ENCODE results near the gene ZNF343. TPM values are rescaled to one million over a fixed set of nuclear protein-coding genes. Genes with fewer than 3 reads are reported as not detected.

ZNF343 gene
- total and polyA plus RNA-seq, 2 of the 8 experiments (the other 6 are each of a cell fraction or from before 2014, with no cell fraction given), result 1.8 to 5.0 TPM

- Histone ChIP-seq H3K4me3 (ENCODE audit: extremely low read depth in 1 of 4, insufficient read depth in 2 of 4, low read depth in 3 of 4, low read length in 4 of 4) (peak overlapping the region; percentile 58 to 82 (median 74)), H3K9ac (replicated peaks in 1 of 4; ENCODE audit: extremely low read depth in 1 of 4, low read depth in 3 of 4, low read length in 3 of 4) (peak overlapping the region; percentile 39 to 62 (median 42); a peak in 6 of 7 replicates), H3K27me3 (replicated peaks in 1 of 4; ENCODE audit: control insufficient read depth in 3 of 4, extremely low read depth in 1 of 4, insufficient read depth in 3 of 4, low read length in 3 of 4) (peaks cover 4 to 55% (median 37%) of the 10 kb centered on the region in 4 experiments), H3K23me2 (ENCODE audit: low read depth, low read length) (peaks cover 9% of the 10 kb centered on the region), H3K36me3 (ENCODE audit: control insufficient read depth in 2 of 4, insufficient read depth in 4 of 4, low read length in 3 of 4) (no peaks in the 10 kb centered on the region), H3K56ac (replicated peaks; ENCODE audit: insufficient read length, low read depth, low read length) (no peak overlapping the region), H3K27ac (ENCODE audit: low read depth, low read length) (no peak overlapping the region), H2AK5ac (ENCODE audit: low read depth, low read length) (no peak overlapping the region), H3K4me1 (replicated peaks in 1 of 4; ENCODE audit: control insufficient read depth in 3 of 4, insufficient read depth in 4 of 4, low read length in 3 of 4) (no peaks in the 10 kb centered on the region), H2BK20ac (ENCODE audit: low read length) (no peak overlapping the region), H2BK15ac (ENCODE audit: low read length) (no peak overlapping the region), H2BK5ac (ENCODE audit: low read depth, low read length) (no peak overlapping the region), H2BK120ac (replicated peaks; ENCODE audit: low read depth, low read length) (no peak overlapping the region), H2AFZ (ENCODE audit: low read length) (peak overlapping the region; percentile 81; the same call in 1 of the 2 replicates), H2BK12ac (ENCODE audit: low read depth, low read length) (0 out of 2 replicates have a peak overlapping the region, but pooled peaks have one; percentile 63), H3K4ac (replicated peaks; ENCODE audit: insufficient read length, low read depth, low read length) (no peak overlapping the region), H3K79me1 (ENCODE audit: low read depth, low read length) (no peaks in the 10 kb centered on the region), H3K18ac (ENCODE audit: extremely low read depth, low read length) (peak overlapping the region; percentile 60; the same call in 1 of the 2 replicates), H3K9me3 (ENCODE audit: insufficient read depth in 2 of 2, low read depth in 1 of 2, low read length in 1 of 2) (no peaks in the 10 kb centered on the region), H4K20me1 (replicated peaks in 1 of 2; ENCODE audit: control insufficient read depth in 1 of 2, insufficient read depth in 2 of 2, low read length in 2 of 2) (no peaks in the 10 kb centered on the region), H3K14ac (ENCODE audit: insufficient read length) (no peak overlapping the region), H4K91ac (replicated peaks; ENCODE audit: insufficient read length, low read length) (no peak overlapping the region), H4K8ac (ENCODE audit: extremely low read depth, insufficient read depth, low read length) (no peak overlapping the region), H4K5ac (ENCODE audit: insufficient read length, low read depth, low read length) (no peak overlapping the region), H3K23ac (ENCODE audit: insufficient read length) (no peak overlapping the region), H3K79me2 (ENCODE audit: control insufficient read depth in 1 of 2, insufficient read depth in 2 of 2, low read length in 2 of 2) (no peaks in the 10 kb centered on the region), H3K4me2 (ENCODE audit: insufficient read depth in 1 of 2, low read depth in 2 of 2, low read length in 2 of 2) (peak overlapping the region; percentile 70 to 95)
- FAIRE-seq, result no peak
- 27% methylated on average over 13 of the region's 26 CpGs; no CpG with 5 or more reads in 1 of the 2 experiments for WGBS, 2 experiments (ENCODE audit: extremely low coverage in 1 of 2, insufficient coverage in 1 of 2, insufficient read length in 1 of 2, insufficient replicate concordance in 2 of 2, low coverage in 1 of 2, low lambda C conversion rate in 2 of 2, missing lambda C conversion rate in 1 of 2)
- DNase-seq (ENCODE audit: low read depth in 1 of 2, low spot score in 2 of 2), result peak; percentile 49 to 99
- ChIA-PET CTCF (ENCODE audit: partially characterized antibody) (interaction anchor here (0.6 to 4.6 kb wide), 23 partner anchors 13 to 858 kb away, joined by 3 to 35 read pairs (median 4); partner anchors contain the start of genes IDH3B and TMC2), POLR2A (ENCODE audit: partially characterized antibody) (interaction anchor here (0.7 to 1.3 kb wide), 6 partner anchors 55 to 168 kb away, joined by 3 to 5 read pairs (median 3); partner anchors contain the start of gene SNRPB)
- TF ChIP-seq CBX8 (IDR thresholded peaks at IDR 0.05; ENCODE audit: borderline replicate concordance, low read depth, low read length), result no peak
- TF ChIP-seq YY1 (IDR thresholded peaks at IDR 0.05; ENCODE audit: low read depth, low read length), result no peak
- no peak for TF ChIP-seq BACH1 (IDR thresholded peaks at IDR 0.05; ENCODE audit: low read length)
- peak; percentile 79 for TF ChIP-seq TAF1 (IDR thresholded peaks at IDR 0.05; ENCODE audit: low read depth, low read length)
- no peak for TF ChIP-seq HDAC2 (IDR thresholded peaks at IDR 0.05; ENCODE audit: borderline replicate concordance in 1 of 2, low read depth in 2 of 2, low read length in 2 of 2)
- 0 out of 2 replicates have a peak, but pooled peaks have one; percentile 26 for TF ChIP-seq KDM1A (IDR thresholded peaks at IDR 0.05; ENCODE audit: borderline replicate concordance, low read length)
- TF ChIP-seq NANOG (IDR thresholded peaks at IDR 0.05; ENCODE audit: insufficient read depth, low read depth, low read length, poor library complexity, severe bottlenecking), result no peak
- TF ChIP-seq EP300 (IDR thresholded peaks at IDR 0.05; ENCODE audit: borderline replicate concordance in 1 of 2, low read depth in 2 of 2, low read length in 2 of 2), result 0 out of 3 replicates have a peak, but pooled peaks of 1 of the 2 experiments have one; percentile 14
- peak; percentile 23; the same call in 1 of the 2 replicates for TF ChIP-seq MAFK (IDR thresholded peaks at IDR 0.05; ENCODE audit: low read depth, low read length)
- no peak for TF ChIP-seq SP2 (IDR thresholded peaks at IDR 0.05; ENCODE audit: low read length)
- TF ChIP-seq NRF1 (IDR thresholded peaks at IDR 0.05; ENCODE audit: low read depth, low read length), result no peak
These were observed 15.4 kb upstream of the ZNF343 start for GRCh38 chr20:2523919-2524708.

All from H1 (cell line).